ENCODE measurements around the gene CTRL.
"Not testable (repeated sequence)": the region's sequence is repeated elsewhere in the genome, so short reads cannot be mapped to it uniquely, and the experiment has no call there.

CTRL gene

DNA sequence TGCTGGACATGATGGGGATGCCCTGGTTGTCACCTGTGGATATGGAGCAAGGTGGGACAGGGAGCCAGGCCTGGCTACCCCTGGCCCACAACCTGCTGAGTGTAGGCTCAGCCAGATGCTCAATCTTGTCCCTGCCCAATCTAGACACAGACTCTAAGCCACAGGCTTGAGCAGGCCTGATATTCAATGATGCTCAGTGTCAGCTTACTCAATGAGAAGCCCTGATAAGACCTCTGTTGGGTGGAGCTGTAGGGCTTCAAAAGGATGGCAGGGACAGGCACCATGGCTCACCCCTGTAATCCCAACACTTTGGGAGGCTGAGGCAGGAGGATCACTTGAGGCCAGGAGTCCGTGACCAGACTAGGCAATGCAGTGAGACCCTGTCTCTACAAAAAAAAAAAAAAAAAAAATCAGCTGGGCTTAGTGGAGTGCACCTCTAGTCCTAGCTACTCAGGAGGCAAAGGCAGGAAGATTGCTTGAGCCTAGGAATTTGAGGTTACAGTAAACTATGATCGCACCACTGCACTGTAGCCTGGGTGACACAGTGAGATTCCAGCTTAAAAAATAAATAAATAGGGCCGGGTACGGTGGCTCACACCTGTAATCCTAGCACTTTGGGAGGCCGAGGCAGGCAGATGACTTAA is 8.9 kb upstream of the CTRL start:
- no peak for DNase-seq

DNA sequence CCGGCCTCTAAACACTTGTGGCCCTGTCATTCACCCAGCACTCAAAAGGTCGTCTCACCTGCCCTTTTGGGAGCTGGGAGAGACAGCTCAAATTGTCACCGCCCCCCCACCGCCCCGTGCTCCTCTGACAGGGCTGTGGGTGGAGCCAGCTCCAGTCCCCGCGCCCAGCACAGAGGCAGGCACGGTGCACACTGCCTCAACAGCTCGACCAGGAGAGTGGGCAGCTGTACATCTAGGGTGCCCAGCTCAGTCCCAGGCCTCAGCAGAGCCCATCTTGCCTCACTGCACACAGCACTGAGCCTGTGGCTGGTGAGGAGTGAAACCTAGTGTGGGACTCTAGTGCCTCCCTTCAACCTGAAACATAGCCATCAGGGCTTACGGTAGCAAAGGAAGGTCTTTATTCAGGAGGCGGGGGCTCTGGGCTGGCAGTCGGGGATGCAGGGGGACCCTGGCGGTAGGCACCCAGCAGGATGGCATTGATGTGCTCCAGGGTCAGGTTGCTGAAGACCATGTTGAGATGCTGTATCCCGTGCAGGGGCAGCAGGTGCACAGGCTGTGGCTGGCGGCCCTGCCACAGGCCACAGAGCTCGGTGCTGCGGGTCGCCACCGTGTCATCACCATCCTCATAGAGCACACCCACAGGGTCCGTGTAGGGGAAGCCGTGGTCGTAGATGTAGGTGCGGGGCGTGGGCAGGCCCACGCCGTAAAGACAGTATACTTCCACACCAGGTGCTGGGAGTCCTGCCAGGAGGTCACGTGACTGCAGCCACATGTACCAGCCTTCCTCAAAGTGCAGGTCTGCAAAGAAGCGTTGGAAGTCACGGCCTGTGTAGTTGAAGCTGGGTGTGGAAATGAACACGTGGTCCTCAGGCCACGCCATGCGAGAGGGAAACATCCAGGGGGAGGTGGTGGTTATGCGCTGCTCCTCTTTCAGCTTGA is 8.1 kb upstream of the CTRL start:
- DNase-seq, result no peak

DNA sequence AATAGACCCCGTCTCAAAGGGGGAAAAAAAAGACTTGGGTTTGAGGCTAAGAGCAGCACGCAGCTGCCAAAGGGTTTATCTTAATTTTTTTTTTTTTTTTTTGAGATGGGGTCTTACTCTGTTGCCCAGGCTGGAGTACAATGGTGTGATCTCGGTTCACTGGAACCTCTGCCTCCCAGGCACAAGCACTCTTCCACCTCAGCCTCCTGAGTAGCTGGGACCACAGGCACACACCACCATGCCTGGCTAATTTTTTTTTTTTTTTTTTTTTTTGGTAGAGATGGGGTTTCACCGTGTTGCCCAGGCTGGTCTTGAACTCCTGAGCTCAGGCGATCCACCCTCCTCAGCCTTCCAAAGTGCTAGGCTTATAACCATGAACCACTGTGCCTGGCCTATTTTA is 6.1 kb upstream of the CTRL start:
- DNase-seq, result not testable (repeated sequence)

DNA sequence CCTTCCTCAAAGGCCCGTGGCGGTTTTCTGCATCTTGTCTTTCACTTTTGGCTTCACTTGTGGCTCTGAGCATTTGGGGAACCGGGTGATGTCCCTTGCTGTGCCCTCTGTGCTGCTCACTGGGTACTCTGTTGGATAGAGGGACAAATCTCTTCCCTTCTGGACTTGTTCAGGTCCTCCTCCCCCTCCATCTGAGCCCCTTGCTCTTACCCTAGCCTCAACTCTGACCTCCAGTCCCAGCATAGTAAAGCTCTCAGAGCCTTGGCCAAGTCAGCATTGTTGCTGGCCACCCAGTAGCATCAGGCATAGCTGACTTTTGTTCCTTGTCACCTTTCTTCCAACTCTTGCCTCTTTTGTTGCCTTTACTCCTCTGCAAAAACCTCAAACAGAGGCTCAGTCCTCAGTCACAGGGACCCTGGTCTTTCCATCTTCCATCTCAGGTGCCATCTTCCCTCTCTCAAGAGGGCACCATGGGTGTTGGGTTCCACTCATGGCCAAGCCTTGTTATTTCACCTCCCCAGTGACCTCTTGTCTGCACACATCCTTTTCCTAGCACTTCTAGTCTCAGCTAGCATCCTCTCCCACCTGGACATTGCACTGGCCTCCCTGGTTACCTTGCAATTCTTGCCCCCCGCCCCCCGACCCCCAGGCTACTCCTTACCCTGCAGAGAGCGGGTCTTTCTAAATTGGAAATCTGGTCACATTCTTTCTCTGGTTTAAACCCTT is 5.4 kb upstream of the CTRL start:
- DNase-seq, result no peak

DNA sequence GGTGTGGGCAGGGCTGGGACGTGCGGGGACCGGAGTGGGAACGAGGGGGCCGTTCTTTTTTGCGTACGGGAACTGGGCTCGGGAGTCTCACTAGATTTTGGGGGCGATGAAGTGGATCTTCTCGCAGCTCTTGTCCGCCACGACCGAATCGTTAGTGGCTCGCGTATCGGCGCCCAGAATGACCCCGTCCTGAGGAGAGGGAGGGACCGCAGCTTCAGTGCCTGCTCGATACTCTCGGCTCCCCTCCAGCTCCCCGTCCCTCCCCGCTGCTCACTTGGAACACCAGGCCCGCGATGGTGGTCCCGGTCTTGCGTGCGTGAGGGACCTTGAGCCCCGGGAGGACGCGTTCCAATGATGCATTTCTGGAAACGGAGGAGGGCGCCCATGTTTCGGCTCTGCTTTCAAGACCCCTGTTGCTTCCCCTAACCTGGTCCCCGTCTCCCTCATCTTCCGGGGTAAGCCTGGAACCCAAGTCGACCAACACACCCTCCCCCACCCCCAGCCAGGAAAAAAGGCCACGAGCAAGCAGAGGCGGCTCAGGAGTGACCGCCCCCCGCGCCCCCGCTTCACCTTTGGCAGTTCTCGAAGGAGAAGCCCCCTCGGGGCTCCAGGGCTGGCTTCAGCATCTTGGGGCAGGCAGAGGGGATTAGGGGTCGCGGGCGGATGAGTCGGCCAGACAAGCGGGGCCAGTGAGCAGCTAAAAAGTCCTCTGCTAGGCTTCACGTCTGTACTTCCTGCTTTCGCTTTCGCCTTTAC is 4.6 kb upstream of the CTRL start, which contains the start of gene PSMB10:
Gene PSMB10 (minus strand): TSS at position 727 of the 756 bp plus-strand sequence. CDS start 101 bp downstream, at position 626.
- DNase-seq, result no peak

DNA sequence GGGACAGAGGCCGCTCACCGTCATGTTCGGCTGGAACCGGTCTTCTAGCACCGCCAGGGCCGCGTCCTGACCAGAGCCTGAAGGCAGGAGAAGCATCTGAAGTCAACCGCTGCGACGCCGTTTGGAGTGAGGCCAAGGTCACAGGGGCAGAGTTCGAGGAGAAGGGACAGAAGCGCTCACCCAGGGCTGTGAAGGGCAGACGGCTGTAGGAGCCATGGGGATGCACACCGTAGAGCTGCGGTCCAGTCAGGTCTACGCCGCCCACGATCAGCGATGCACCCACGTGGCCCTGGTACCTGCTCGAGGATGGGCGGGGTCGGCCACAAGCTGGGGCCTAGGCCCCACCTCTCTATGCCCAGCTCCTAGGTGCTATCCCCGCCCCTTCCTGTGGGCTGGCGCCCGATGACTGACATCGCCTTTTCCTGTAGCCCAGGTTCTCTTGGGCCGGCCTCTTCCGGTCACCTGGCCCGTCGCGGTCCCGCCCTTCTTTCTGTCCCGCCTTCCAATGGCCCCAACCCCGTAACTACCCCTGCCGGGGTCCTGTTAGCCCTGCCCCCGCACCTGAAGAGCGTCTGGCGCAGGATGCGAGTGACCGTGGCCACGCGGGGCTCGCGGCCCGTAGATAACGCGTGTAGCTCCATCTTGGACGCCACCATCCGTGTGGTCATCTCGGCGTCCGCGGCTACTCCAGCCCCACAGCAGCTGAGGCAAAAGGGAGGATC is 3.9 kb upstream of the CTRL start:
- DNase-seq, result peak; percentile 86

DNA sequence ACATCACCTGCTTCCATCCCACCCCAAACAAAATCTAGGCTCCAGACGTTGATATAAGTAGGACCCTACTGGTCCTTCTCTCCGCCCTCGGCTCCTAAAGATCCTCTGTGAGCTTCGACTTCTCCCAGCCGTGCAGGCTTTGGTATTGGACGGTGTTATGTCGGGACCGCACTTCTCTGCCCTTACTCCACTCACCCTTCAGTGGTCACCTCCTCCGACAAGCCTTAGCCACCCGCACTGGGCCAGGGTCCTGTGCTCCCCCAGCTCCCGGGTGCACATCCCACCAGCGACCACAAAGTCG is 3.4 kb upstream of the CTRL start:
- DNase-seq, result no peak

DNA sequence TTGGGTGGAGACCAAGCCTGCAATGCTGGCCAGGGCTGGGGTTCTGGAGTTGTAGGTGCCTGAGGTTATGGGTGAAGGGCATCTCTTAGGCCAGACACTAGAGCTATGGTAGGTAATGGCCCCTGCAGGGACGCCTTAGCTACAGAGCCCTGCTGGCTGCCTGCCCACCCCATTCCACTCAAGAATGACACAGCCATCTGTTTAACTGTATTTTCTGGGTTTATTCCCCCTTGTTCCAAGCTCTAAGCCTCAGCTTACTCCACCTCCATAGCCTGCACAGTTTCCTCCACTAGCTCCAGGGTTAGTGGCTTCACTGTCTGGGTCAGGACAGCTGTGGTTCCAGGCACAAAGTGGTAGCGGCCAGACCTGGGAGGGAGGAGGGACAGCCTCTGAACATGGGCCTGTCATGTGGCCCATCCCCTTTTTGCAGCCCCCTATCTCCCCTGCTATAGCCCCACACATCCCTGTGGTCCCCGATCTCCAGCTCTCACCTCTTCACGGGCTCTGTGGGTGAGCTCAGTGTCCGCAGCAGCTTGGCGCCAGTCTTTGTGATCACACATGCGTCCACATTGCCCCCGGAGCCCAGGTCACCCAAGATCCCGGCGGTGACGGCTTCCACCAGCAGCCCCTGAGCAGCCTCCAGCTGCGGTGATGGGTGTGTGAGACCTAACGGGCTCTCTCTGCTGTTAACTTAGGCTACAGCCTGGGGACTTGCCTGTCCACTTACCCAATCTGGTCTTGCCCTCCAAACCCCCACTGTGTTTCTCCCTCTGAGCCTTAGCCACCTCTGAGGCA is 2.8 kb upstream of the CTRL start:
- DNase-seq, result no peak

DNA sequence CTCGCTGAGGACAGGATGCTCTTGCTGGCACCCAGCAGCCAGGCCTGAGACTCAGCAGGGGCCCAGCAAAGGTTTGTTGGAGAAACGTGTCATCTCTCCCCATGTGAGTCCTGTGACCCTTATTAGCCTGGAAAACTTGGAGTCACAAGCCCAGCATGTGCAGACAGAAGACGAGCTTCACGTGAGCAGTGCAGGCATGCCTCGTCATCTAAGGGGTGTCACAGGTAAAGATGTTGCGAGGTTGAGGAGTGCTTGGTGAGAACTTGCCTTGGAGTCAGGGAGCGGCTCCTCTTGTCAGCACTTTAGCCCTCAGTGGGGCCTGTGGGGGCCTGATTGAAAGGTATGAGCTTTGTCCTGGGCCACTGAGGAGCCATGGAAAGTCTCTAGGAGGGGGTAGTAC is 2.1 kb upstream of the CTRL start:
- DNase-seq, result no peak

DNA sequence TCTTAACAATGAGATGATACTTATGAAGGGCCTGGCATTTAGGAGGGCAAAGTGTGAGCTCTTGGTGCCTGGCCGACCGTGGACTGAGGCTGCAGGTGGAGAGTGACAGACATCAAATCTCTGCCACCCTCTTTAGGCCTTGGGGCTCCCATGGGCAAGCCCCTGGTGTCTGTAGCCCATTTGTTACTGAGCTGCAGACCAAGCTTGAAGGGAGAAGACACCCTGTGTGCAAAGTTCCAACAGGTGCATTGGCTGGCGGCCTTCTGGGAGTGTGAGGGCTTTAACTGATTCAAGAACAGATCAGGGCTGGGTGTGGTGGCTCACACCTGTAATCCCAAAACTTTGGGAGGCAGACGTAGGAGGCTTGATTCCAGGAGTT is 789 bp upstream of the CTRL start:
- no peak for DNase-seq

DNA sequence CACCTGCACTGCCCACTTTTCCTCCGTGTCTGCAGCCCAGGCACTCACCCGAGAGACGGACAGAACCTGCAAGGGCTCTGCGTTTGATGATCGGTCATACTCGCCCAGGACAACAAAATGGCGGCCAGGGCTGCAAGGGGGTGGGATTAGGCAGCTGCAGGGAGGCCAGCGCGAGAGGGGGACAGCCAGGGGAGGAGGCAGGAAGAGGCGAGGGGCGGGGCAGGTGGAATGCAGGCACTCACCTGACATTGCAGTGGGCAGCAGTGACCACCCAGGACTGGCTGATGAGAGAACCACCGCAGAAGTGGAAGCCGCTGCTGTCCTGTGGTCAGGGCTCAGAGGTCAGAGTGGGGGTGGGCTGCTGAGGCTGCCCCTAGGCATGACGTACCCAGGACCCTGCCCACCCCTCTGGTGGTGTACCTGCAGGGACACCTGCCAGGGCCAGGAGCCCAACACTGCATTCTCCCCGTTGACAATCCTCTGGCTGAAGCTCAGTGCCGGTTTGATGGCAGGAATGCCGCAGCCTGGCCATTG is 917 bp downstream of the CTRL start:
- DNase-seq, result no peak

DNA sequence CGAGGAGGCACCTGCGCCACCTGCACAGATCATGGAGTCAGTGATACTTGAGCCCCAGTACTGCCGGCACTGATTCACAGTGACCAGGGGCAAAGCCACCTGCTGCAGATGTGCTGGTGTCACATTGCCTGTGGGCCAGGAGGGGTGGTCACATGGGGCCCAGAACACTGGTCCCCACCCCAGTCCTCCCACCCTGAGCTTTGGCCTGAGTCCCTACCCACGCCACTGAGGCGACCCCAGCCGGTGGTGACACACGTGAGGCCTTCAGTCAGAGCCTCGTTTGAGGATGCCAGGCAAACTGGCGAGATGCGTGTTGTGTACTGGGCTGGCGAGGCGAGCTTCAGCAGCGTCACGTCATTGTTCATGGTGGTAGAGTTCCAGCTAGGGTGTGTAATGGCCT is 1.5 kb downstream of the CTRL start:
- no peak for DNase-seq

DNA sequence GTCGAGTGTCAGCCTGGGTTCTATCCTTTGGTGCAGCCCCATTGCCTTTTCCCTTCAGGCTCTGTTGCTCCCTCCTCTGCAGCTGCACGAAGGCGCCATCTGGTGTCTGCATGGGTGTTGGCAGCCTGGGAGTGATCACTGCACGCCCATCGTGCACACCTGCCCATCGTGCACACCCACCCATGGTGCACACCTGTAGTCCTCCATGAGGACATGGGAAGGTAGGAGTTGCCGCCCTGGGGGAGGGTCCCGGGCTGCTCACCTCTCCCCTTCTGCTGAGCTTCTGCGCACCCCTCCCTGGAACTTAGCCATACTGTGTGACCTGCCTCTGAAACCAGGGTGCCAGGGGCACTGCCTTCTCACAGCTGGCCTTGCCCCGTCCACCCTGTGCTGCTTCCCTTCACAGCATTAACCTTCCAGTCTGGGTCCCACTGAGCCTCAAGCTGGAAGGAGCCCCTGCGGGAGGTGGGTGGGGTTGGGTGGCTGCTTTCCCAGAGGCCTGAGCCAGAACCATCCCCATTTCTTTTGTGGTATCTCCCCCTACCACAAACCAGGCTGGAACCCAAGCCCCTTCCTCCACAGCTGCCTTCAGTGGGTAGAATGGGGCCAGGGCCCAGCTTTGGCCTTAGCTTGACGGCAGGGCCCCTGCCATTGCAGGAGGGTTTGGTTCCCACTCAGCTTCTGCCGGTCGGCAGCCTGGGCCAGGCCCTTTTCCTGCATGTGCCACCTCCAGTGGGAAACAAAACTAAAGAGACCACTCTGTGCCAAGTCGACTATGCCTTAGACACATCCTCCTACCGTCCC is 2.9 kb downstream of the CTRL start:
- DNase-seq, result peak; percentile 44

DNA sequence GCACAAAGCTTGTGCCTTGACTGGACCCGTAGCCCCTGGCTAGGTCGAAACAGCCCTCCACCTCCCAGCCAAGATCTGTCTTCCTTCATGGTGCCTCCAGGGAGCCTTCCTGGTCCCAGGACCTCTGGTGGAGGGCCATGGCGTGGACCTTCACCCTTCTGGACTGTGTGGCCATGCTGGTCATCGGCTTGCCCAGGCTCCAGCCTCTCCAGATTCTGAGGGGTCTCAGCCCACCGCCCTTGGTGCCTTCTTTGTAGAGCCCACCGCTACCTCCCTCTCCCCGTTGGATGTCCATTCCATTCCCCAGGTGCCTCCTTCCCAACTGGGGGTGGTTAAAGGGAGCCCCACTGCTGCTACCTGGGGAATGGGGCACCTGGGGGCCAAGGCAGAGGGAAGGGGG is 3.5 kb downstream of the CTRL start:
- DNase-seq, result no peak

DNA sequence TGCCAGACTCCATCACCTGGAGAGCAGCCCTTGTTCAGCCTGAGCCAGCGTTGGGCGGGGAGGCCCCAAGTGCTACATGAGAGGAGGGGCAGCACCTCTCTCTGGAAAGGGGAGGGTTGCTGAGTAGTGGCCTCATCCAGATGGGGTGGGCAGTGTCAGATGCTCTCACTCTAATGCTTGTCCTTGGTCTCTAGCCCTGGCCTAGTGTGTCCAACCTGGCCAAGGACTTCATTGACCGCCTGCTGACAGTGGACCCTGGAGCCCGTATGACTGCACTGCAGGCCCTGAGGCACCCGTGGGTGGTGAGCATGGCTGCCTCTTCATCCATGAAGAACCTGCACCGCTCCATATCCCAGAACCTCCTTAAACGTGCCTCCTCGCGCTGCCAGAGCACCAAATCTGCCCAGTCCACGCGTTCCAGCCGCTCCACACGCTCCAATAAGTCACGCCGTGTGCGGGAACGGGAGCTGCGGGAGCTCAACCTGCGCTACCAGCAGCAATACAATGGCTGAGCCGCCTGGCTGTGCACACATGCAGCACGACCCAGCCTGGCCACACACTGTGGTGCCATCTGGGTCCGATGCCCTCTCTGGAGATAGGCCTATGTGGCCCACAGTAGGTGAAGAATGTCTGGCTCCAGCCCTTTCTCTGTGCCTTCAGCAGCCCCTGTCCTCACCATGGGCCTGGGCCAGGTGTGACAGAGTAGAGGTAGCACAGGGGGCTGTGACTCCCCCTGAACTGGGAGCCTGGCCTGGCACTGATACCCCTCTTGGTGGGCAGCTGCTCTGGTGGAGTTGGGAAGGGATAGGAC is 4.3 kb downstream of the CTRL start:
- DNase-seq, result no peak

DNA sequence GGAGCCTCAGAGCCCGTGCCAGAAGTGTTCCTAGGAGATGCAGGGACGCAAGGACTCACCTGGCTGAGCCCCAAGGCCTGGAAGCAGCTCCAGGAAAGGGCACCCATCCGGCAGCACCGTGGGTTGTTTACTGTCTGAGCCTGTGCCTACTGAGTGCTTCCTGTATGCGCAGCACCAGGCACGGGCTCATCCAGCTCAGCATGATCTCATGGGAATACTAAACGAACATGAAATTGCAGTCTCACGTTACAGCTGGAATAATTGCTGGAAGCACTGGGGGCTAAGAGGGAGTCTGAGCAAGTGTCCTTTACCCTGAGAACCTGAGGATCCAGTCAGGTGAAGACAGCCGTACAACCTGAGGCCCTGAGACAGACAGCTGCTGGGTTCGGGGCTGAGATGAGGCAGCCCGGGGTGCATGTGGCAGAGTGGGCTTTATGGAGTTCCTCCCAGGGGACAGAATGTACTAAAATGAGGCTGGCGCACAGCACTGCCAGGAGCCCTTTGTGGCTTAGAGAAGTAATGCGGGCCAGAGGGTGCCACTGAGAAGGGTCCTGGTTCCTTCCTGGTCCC is 5.4 kb downstream of the CTRL start:
- DNase-seq, result no peak

DNA sequence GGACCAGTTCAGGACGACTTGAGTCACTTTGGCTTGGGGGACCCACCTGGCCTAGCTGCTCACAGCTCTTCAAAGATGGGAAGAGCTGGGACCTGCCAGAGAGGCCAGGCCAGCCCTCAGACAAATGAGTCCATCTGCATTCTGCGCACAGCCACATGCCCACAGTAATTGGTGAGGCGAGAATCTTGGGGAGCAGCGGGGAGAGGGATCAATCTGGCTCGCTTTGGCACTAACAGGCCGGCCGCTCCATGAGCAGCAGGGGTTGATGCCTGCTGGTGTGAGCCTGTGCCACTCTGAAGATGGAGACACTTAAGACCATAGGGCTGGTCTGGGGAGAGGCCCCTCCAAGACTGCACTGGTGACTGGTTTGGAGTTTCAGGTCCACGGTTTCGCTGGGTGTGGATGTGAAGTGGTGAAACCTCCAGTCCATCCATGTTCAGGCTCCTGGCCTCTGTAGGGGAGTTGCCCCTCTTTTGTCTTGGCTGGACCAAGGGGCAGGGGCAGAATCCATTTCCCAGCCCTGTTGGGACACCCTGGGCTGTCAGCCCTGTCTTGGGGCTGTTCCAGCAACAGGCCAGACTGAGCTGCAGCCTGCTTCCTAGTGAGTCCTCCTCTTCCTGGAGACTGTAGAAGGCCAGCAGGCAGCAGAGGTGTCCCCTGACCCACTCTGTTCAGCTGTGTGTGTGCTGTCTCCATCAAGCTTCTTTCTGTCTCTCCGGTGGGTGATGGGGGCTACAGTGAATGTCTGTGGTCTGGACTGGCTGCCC is 7.3 kb downstream of the CTRL start:
- DNase-seq, result no peak

DNA sequence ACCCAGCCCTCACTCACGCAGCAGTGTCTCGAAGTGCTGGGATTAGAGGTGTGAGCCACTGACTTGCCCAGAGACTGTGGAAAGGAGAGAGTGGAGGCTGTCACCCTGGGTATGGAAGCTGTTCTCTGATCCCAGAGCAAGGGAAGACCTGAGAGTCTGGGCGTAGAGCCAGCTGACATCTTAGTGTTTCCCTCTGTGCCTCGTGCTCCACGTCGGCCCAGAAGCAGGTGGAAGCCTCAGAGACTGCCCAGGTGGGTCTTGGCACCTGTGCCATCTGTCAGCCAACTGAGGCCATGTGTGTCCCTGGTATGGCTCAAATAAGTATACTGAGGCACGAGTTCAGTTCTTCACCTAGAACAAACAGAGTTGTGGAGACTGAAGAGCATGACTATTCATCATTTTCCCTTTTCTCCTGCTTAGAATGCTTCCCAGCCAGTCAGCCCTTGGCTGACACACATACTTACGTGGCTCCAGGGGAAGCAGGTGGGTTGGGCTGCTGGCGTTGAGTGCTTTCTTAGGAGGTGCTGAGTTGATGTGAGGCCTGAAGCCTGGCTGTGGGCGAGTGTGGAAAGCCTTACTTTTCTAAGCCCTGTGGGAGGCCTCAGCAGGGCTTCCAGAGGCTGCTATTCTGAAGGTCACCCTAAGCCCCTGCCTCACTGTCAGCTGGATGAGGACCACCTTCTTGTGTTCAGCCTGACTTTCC is 8.1 kb downstream of the CTRL start:
- DNase-seq, result no peak
